ENCODE data around the gene LIN37.

- TF ChIP-seq CTCF (IDR thresholded peaks at IDR 0.05; ENCODE audit: borderline replicate concordance, extremely low read depth, low read length, poor library complexity, severe bottlenecking) (no peak), EZH2 (IDR thresholded peaks at IDR 0.05; ENCODE audit: borderline replicate concordance, low read depth, low read length, severe bottlenecking) (no peak)
These were observed 4.5 kb downstream of the LIN37 start for GRCh38 chr19:35752746-35753350.
